H1 (cell line): ENCODE results near the gene CNPY2. TPM values are rescaled to one million over a fixed set of nuclear protein-coding genes. Genes with fewer than 3 reads are reported as not detected.
"Not testable (repeated sequence)": the region's sequence is repeated elsewhere in the genome, so short reads cannot be mapped to it uniquely, and the experiment has no call there.

Source experiments
- CTCF ChIA-PET: fragments of 300-600 bp; sonication (Branson Sonifier 250); formaldehyde crosslinking; loops from one replicate; lab custom pipeline; 2021; ENCODE audit not compliant: partially characterized antibody; lab: Charles Lee
- POLR2A ChIA-PET: fragments of 300-600 bp; sonication (Branson Sonifier 250); formaldehyde crosslinking; loops from one replicate; lab custom pipeline; 2021; ENCODE audit warnings: inconsistent platforms; ENCODE audit not compliant: partially characterized antibody; lab: Charles Lee
- DNase-seq, 2 experiments: peaks; one replicate each; pipeline versions ENCODE4 v3.0.0 to v3.0.0-alpha.2; 2010 to 2022; ENCODE audit warnings: low spot score in 2 of 2, low read depth in 1 of 2, mixed read lengths in 1 of 2
- FAIRE-seq: peaks from 2 replicates; lab custom pipeline; 2011; peaks lifted over from hg19 to GRCh38; lab: Jason Lieb, UNC
- H2AFZ ChIP-seq: 2 replicates; pipeline ENCODE4 v1.8.1; 2012; ENCODE audit warnings: low read length, inconsistent platforms
- H2AK5ac ChIP-seq: 2 replicates; pipeline ENCODE4 v1.6.1; 2013; ENCODE audit warnings: low read depth, low read length
- H2BK120ac ChIP-seq: replicated peaks from 2 replicates; pipeline ENCODE3; 2013; ENCODE audit warnings: low read depth, low read length, inconsistent platforms
- H2BK12ac ChIP-seq: 2 replicates; pipeline ENCODE4 v1.6.1; 2013; ENCODE audit warnings: low read depth, low read length
- H2BK15ac ChIP-seq: 2 replicates; pipeline ENCODE4 v1.6.1; 2013; ENCODE audit warnings: low read length
- H2BK20ac ChIP-seq: 2 replicates; pipeline ENCODE4 v1.6.1; 2013; ENCODE audit warnings: low read length
- H2BK5ac ChIP-seq: 2 replicates; pipeline ENCODE4 v1.6.1; 2013; ENCODE audit warnings: low read depth, low read length
- H3K14ac ChIP-seq: 2 replicates; pipeline ENCODE4 v1.6.1; 2013; ENCODE audit warnings: inconsistent platforms; ENCODE audit not compliant: insufficient read length
- H3K18ac ChIP-seq: 2 replicates; pipeline ENCODE4 v1.6.1; 2013; ENCODE audit warnings: low read length; ENCODE audit errors: extremely low read depth
- H3K23ac ChIP-seq: 2 replicates; pipeline ENCODE4 v1.6.1; 2013; ENCODE audit warnings: inconsistent platforms; ENCODE audit not compliant: insufficient read length
- H3K23me2 ChIP-seq: 2 replicates; pipeline ENCODE4 v1.6.1; 2013; ENCODE audit warnings: low read depth, low read length
- H3K27ac ChIP-seq: 2 replicates; pipeline ENCODE4 v1.6.1; 2011; ENCODE audit warnings: low read depth, low read length, inconsistent platforms
- H3K27me3 ChIP-seq, 4 experiments: replicated peaks in 1 of 4; 1 replicate in 1 of 4; 2 replicates in 3 of 4; pipeline versions ENCODE4 v1.6.1 to v1.8.1; 2011 to 2013; ENCODE audit warnings: low read length in 3 of 4, mild to moderate bottlenecking in 3 of 4, inconsistent platforms in 2 of 4, mixed read lengths in 2 of 4, moderate library complexity in 1 of 4; ENCODE audit not compliant: control insufficient read depth in 3 of 4, insufficient read depth in 3 of 4; ENCODE audit errors: extremely low read depth in 1 of 4
- H3K36me3 ChIP-seq, 4 experiments: 2 replicates each; pipeline versions ENCODE4 v1.6.1 to v1.8.1; 2011 to 2013; ENCODE audit warnings: mild to moderate bottlenecking in 4 of 4, low read length in 3 of 4, moderate library complexity in 2 of 4, control low read depth in 1 of 4, inconsistent platforms in 1 of 4; ENCODE audit not compliant: insufficient read depth in 4 of 4, control insufficient read depth in 2 of 4
- H3K4ac ChIP-seq: replicated peaks from 2 replicates; pipeline ENCODE3; 2013; ENCODE audit warnings: low read length, low read depth, mixed read lengths, inconsistent platforms; ENCODE audit not compliant: insufficient read length
- H3K4me1 ChIP-seq, 4 experiments: replicated peaks in 1 of 4; 1 replicate in 1 of 4; 2 replicates in 3 of 4; pipeline versions ENCODE4 v1.6.1 to v1.8.1; 2011 to 2013; ENCODE audit warnings: low read length in 3 of 4, inconsistent platforms in 2 of 4, mixed read lengths in 1 of 4; ENCODE audit not compliant: insufficient read depth in 4 of 4, control insufficient read depth in 3 of 4
- H3K4me2 ChIP-seq, 2 experiments: 2 replicates each; pipeline versions ENCODE4 v1.6.1 to v1.8.1; 2011 to 2013; ENCODE audit warnings: low read depth in 2 of 2, low read length in 2 of 2, control low read depth in 1 of 2, inconsistent platforms in 1 of 2, mild to moderate bottlenecking in 1 of 2; ENCODE audit not compliant: insufficient read depth in 1 of 2
- H3K4me3 ChIP-seq, 4 experiments: fragments of 200-600, 300-600 bp in 1 of 4; sonication (generic), shearing (Covaris generic), sonication (Bioruptor Twin) in 1 of 4; 2 replicates each; pipeline versions ENCODE4 v1.5.1 to v1.8.1; 2011 to 2016; ENCODE audit warnings: low read length in 4 of 4, low read depth in 3 of 4, control low read depth in 2 of 4, inconsistent platforms in 2 of 4, mild to moderate bottlenecking in 2 of 4, mixed read lengths in 1 of 4, moderate library complexity in 1 of 4; ENCODE audit not compliant: insufficient read depth in 2 of 4; ENCODE audit errors: extremely low read depth in 1 of 4
- H3K56ac ChIP-seq: replicated peaks from 2 replicates; pipeline ENCODE3; 2013; ENCODE audit warnings: low read depth, mild to moderate bottlenecking, mixed read lengths, low read length, inconsistent platforms; ENCODE audit not compliant: insufficient read length
- H3K79me1 ChIP-seq: 2 replicates; pipeline ENCODE4 v1.6.1; 2013; ENCODE audit warnings: low read depth, low read length, control low read depth
- H3K79me2 ChIP-seq, 2 experiments: 2 replicates each; pipeline versions ENCODE4 v1.6.1 to v1.8.1; 2012 to 2013; ENCODE audit warnings: low read length in 2 of 2, mild to moderate bottlenecking in 2 of 2, inconsistent platforms in 1 of 2; ENCODE audit not compliant: insufficient read depth in 2 of 2, control insufficient read depth in 1 of 2
- H3K9ac ChIP-seq, 4 experiments: replicated peaks in 1 of 4; 1 replicate in 1 of 4; 2 replicates in 3 of 4; pipeline versions ENCODE4 v1.6.1 to v1.8.1; 2011 to 2013; ENCODE audit warnings: low read depth in 3 of 4, low read length in 3 of 4, control low read depth in 2 of 4, mild to moderate bottlenecking in 2 of 4, moderate library complexity in 2 of 4, inconsistent platforms in 1 of 4; ENCODE audit errors: extremely low read depth in 1 of 4
- H3K9me3 ChIP-seq, 2 experiments: 2 replicates each; pipeline versions ENCODE4 v1.6.1 to v1.8.1; 2012 to 2013; ENCODE audit warnings: mild to moderate bottlenecking in 2 of 2, moderate library complexity in 2 of 2, control low read depth in 1 of 2, inconsistent platforms in 1 of 2, low read depth in 1 of 2, low read length in 1 of 2, mixed read lengths in 1 of 2; ENCODE audit not compliant: insufficient read depth in 2 of 2
- H4K20me1 ChIP-seq, 2 experiments: replicated peaks in 1 of 2; 2 replicates each; pipeline versions ENCODE3 to v1.8.1; 2011 to 2013; ENCODE audit warnings: inconsistent platforms in 2 of 2, low read length in 2 of 2, mild to moderate bottlenecking in 1 of 2; ENCODE audit not compliant: insufficient read depth in 2 of 2, control insufficient read depth in 1 of 2
- H4K5ac ChIP-seq: 2 replicates; pipeline ENCODE4 v1.6.1; 2013; ENCODE audit warnings: low read length, low read depth, mixed read lengths, inconsistent platforms; ENCODE audit not compliant: insufficient read length
- H4K8ac ChIP-seq: 2 replicates; pipeline ENCODE4 v1.8.0; 2013; ENCODE audit warnings: mild to moderate bottlenecking, moderate library complexity, low read length, inconsistent platforms; ENCODE audit not compliant: insufficient read depth; ENCODE audit errors: extremely low read depth
- H4K91ac ChIP-seq: replicated peaks from 2 replicates; pipeline ENCODE3; 2013; ENCODE audit warnings: low read length, mixed read lengths, inconsistent platforms; ENCODE audit not compliant: insufficient read length
- WGBS, 2 experiments: shearing (Covaris generic) in 1 of 2; methylation state at CpG; one replicate each; pipeline versions ENCODE4 v1.1.6 to v1.1.7; 2013 to 2015; ENCODE audit warnings: low lambda C conversion rate in 2 of 2, mixed read lengths in 2 of 2, inconsistent platforms in 1 of 2, low coverage in 1 of 2, missing lambda C conversion rate in 1 of 2; ENCODE audit not compliant: insufficient replicate concordance in 2 of 2, insufficient coverage in 1 of 2, insufficient read length in 1 of 2; ENCODE audit errors: extremely low coverage in 1 of 2, missing lambda C conversion rate in 1 of 2; 5-methylcytosine and 5-hydroxymethylcytosine counted together
- polyA plus RNA-seq, 7 experiments: library from polyadenylated mRNA; depleted of rRNA in 3 of 7; stranded (reverse) in 5 of 7; unstranded in 2 of 7; fragments of >200 nt in 5 of 7; fragments of 200-250 nt in 2 of 7; gene quantifications; 1 replicate in 5 of 7; 2 replicates in 1 of 7; 4 replicates in 1 of 7; pipeline versions ENCODE4 v1.2.1 to v1.2.3, GENCODE V29; 2011 to 2013; ENCODE audit warnings: missing spikeins in 2 of 7, mixed read lengths in 2 of 7
- total RNA-seq: library from RNA; stranded (reverse); fragmentation: NEBNext Ultra II Directional; extraction: Animal tissue kit (Norgen Biotek cat#: 25700); gene quantifications from 2 replicates; pipeline ENCODE4 v1.2.1, GENCODE V29; 2021

CNPY2 gene
- total and polyA plus RNA-seq, 2 of the 8 experiments (the other 6 are each of a cell fraction or from before 2014, with no cell fraction given): 203 to 281 TPM

DNA sequence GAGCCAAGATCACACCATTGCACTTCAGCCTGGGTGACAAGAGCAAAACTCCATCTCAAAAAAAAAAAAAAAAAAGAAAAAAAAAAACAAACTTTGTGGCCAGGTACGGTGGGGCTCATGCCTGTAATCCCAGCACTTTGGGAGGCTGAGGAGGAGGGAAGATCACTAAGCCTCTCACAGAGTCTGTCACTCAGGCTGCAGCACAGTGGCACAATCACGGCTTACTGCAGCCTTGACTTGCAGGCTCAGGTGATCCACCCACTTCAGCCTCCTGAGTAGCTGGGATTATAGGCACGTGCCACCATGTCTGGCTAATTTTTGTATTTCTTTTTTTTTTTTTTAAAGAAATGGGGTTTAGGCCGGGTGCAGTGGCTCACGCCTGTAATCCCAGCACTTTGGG, 31.5 kb downstream of the CNPY2 start:
- H2AFZ ChIP-seq, H2BK20ac ChIP-seq, H3K79me2 ChIP-seq, H4K20me1 ChIP-seq, H2BK12ac ChIP-seq, H3K14ac ChIP-seq, H3K4me3 ChIP-seq, H3K9ac ChIP-seq, H3K27me3 ChIP-seq, H4K8ac ChIP-seq, H4K5ac ChIP-seq, H2BK15ac ChIP-seq, H2BK120ac ChIP-seq, H2AK5ac ChIP-seq, H3K4ac ChIP-seq, H2BK5ac ChIP-seq, H3K23ac ChIP-seq, H3K56ac ChIP-seq, H3K23me2 ChIP-seq, DNase-seq, FAIRE-seq, H4K91ac ChIP-seq, H3K4me1 ChIP-seq, H3K4me2 ChIP-seq, H3K79me1 ChIP-seq, H3K27ac ChIP-seq, H3K18ac ChIP-seq, H3K9me3 ChIP-seq: not testable (repeated sequence)
- peaks cover 12 to 58% (median 39%) of the 10 kb centered on the region in 4 experiments; a peak in 7 of 8 replicates for H3K36me3 ChIP-seq
- 98% methylated on average over 5 of the region's 5 CpGs; no CpG with 5 or more reads in 1 of the 2 experiments for WGBS, 2 experiments
- POLR2A ChIA-PET: interaction anchor here (0.6 to 3.3 kb wide), 7 partner anchors 9 to 177 kb away, joined by 3 to 14 read pairs (median 4); partner anchors contain the start of gene COQ10A
- CTCF ChIA-PET: interaction anchor here (0.6 to 0.7 kb wide), 2 partner anchors 30 to 461 kb away, joined by 3 to 4 read pairs; no protein-coding TSS in a partner anchor
